Ovary (tissue), 3 donors: Measurements from ENCODE around the gene SLC16A14.

Experiments
- CTCF ChIP-seq, 3 donors: fragments of 450-650 bp in 2 of 3; fragments of 200-600 bp in 1 of 3; IDR thresholded peaks; one replicate each; pipeline versions ENCODE4 v1.5.1 to v1.8.0; 2016 to 2022; ENCODE audit warnings: antibody characterized with exemption in 3 of 3, mild to moderate bottlenecking in 1 of 3
- EP300 ChIP-seq: sonication (generic); formaldehyde crosslinking; IDR thresholded peaks from one replicate; pipeline ENCODE4 v1.6.1; 2017; ENCODE audit warnings: antibody characterized with exemption
- donor health status: DM: no; HTN: no; CAD: no.

GRCh38 chr2:230018153-230018552 is 50.6 kb downstream of the SLC16A14 start:
- TF ChIP-seq CTCF (IDR thresholded peaks at IDR 0.05) (no peak), EP300 (no peak)
